DND-41 (cell line): Measurements from ENCODE around the gene EFHC1.

ENCODE experiments used
- CTCF ChIP-seq: IDR thresholded peaks from 2 replicates; pipeline ENCODE4 v1.5.1; 2012; ENCODE audit warnings: borderline replicate concordance, low read length, moderate library complexity, mild to moderate bottlenecking; ENCODE audit not compliant: poor library complexity, severe bottlenecking; ENCODE audit errors: extremely low read depth
- EZH2 ChIP-seq: IDR thresholded peaks from 3 replicates; pipeline ENCODE4 v1.6.1; 2012; ENCODE audit warnings: borderline replicate concordance, low read depth, mild to moderate bottlenecking, moderate library complexity, low read length, inconsistent platforms; ENCODE audit not compliant: severe bottlenecking

- TF ChIP-seq CTCF (no peak), EZH2 (no peak)
These were observed 55.2 kb downstream of the EFHC1 start for GRCh38 chr6:52475307-52475706.
